AG08395 (cell line): ENCODE data around the gene MEIS1.

ENCODE experiments used
- DNase-seq: peaks from one replicate; pipeline ENCODE4 v3.0.0; 2012; ENCODE audit warnings: mixed read lengths, low spot score

Gene MEIS1

DNA sequence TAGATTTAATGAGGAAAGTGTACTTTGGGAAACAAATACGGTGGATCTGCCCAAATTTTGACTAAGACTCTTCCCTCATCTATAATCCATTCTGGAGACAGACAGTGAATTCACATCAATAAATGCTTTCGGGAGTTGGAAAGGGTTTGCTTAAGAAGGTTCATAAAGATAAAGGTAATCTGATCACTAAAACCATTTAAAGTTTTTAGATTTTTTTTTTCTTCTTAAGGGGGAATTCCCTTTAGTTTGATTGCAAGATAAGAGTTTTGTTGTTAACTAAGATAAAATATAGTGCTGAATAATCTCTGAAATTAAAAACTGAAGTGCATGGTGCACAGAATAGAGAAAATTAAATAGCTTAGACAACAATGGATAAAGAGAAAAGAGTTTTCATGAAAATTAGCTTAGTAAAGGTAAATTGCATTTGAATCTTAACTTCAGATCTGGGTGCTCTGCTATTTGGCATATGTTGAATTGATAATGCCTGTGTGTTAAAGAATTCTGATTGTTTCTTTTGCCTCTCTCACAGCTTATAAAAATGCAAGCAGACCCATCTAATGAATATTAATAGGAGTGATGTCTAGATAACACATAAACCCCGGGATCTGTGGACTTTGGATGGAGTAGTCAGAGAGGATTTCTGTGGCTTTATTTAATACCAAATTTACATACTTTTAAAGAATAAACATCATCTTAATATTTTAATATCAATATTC, 100.8 kb downstream of the MEIS1 start:
- no peak for DNase-seq

GRCh38 chr2:66536290-66536673, 101.4 kb downstream of the MEIS1 start:
- DNase-seq: no peak

GRCh38 chr2:66536997-66537396, 102.1 kb downstream of the MEIS1 start:
- DNase-seq: no peak

DNA sequence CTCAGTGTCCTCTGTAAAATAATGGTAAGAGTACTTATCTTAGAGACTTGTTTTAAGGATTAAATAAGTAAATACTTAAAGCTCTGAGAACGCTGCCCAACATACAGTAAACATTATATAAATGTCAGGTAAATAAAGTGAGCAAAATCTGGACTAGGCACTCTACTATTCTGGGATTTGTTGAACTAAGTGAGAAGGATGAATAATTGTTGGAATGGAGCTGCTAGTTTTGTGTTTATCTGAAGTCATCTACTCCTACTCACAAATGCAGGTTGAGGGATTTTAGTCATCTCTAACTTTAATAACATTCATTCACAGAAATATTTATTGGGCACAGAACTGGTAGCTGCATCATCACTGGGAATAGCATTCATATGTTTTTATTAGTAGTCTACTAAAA, 103.4 kb downstream of the MEIS1 start:
- no peak for DNase-seq

DNA sequence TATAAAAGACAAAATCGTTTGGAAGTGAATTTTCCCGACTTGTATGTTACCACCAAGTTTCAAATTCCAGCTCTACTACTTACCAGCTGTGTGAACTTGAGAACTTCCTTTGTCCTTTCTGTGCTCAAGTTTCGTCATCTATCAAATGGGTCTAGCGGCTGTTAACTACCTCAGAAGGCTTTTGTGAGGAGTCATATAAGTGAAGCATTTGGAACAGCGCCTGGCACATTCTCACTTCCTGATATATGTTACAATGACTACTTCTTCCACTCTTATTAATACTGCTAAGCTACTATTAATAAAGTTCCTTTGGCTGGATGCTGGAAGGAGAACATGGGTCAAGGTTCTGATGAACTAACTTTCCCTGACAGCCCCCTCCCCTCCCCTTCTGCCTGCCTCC, 104.5 kb downstream of the MEIS1 start:
- no peak for DNase-seq

DNA sequence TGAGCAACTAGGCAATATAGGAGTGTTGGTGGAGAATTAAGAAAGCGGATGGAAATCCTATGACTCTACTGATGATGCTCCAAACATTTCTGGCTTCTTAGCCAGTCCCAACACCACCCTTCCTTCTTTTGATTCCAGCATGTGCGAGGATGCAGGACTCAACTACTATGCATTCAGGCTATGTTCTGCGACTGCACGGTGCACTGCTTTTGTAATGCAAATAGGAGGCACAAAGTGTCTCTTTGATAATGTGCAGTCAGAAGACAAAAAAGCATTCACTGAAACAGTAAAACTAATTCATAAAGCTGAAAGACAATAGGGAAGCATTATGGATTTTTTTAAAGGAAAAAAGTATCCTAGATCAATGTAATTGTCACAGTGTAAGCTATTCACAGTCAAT, 106.7 kb downstream of the MEIS1 start:
- DNase-seq: no peak

DNA sequence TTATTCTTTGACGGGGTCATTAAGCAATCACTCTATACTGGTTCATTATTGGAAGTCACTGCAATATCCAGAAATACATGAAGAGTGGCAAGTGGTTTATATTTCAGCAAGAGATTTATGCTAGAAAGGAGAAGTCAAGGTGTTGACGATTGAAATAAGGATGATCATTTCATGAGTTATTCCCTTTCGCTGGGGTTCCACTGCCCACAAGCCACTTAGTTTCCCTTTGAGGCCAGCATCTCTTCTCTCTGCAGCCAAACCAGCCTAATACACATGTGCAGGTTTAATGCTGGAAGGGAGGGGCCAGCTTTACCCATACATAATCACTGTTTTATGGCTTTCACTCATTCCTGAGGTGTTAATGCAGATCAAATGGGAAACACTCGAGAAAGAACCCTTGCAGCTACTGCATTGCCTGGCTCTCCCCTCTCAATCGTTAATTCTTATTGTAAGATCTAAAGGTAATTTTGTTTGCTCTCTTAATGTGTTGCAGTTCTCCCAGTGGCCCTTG, 108.4 kb downstream of the MEIS1 start:
- DNase-seq: no peak

- DNase-seq: no peak
These were observed 109.3 kb downstream of the MEIS1 start for GRCh38 chr2:66544258-66544657.

DNA sequence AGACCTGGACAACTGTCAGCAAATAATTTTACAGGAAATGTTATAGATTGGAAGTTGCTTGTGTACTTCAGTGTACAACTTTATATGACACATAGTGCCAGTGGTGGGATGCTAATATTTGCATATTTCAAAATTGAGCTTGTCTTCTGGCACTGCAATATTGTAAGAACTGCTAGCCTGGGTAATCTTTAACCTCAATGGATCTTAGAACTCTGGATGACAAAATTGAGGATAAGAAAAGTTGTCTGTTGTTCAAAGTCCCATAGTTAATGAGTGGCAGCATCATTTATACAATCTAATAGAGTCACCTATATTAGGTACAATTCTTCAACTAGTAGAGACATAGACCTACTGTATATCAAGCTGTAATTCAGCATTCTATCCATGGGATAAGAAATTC, 110.3 kb downstream of the MEIS1 start:
- DNase-seq: no peak

GRCh38 chr2:66547118-66547517, 112.2 kb downstream of the MEIS1 start:
- no peak for DNase-seq

GRCh38 chr2:66547887-66548286, 113.0 kb downstream of the MEIS1 start:
- DNase-seq: no peak

DNA sequence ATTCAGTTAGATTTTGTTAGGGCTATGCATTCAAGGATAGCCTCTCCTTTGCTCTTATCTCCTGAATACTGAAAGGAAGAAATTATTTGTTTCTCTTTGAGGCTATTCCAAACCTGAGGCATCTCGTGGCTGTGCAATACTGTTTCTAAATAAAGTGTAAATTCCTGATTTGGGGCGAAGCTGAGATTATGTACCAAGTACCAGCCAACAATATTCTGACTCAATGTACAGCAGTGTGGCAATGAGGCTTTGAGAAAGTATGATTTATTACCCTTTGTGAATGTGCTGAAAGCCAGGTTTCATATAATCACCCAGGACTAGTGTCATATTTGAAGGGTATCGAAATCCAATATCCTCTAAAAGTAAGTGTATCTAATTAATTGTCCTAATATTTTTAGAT, 113.5 kb downstream of the MEIS1 start:
- no peak for DNase-seq

- no peak for DNase-seq
These were observed 115.9 kb downstream of the MEIS1 start for GRCh38 chr2:66550826-66551225.

DNA sequence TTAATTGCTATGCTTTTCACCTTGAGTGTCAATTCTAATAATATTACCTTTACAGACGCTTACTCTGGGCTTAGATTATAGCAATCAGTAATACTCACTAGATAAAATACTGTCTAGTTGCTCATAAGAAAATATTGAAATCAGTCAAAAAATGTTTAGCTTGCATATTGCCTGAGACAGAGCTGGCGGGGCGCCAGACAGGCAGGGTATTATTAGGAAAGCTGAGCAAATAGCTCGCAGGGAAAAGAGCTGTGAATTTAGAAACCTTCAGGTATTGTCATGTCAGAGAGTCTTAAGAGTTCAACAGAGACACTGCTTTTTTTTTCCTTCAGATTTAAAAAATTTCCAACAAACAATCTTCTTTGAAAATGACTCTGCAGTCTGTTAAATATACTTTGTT, 118.4 kb downstream of the MEIS1 start:
- no peak for DNase-seq

DNA sequence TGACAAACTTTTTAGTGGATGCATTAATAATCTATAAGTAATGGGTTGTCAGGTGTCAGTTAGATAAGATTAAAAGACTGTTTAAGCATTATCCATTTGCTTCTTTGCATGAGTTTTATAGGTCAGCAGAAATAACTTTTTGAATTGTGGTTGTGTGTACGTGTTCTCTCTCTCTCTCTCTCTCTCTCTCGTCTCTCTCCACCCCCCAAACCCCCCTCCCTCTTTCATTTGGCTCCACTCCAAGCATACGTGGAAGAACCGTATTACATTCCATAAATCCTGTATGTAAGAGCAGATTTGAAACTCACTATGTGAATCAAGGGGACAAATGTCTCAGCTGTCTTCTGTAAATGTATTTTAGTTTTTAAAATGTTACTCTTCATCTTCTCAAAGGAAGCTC, 120.2 kb downstream of the MEIS1 start:
- DNase-seq: no peak

GRCh38 chr2:66555501-66556324, 120.8 kb downstream of the MEIS1 start:
- peak; percentile 44 for DNase-seq

- no peak for DNase-seq
These were observed 124.7 kb downstream of the MEIS1 start for GRCh38 chr2:66559672-66560071.

GRCh38 chr2:66560683-66561082, 125.8 kb downstream of the MEIS1 start:
- DNase-seq: no peak

DNA sequence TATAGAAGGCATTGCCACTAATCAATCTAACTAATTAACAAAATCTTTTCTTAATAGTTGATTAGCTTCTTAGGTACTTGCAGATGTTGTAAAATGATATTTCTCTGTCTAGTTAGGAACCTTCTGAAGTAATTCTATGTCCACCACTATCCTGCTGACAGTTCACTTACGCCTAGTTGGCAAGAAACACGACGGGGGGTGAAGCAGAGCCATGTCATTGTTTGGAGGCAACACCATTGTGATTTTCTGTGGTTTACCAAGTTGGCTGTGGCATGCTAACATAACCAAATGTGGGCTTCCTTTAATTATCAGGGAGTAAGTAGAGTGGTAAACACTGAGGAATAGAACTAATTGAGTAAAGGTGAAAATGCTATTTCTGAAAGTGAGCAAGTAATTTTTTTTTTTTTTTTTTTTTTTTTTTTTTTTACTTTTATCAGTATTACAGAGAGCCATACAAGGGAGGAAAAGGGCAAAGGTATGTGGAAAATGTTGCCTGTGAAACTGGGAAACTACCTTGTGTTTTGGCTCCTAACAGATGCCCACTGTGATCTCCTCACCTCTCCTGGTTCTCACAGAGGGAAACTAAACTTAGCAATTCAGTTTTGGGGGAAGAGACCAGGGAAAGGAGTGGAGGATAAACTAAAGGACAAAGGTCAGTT, 126.8 kb downstream of the MEIS1 start:
- no peak for DNase-seq

GRCh38 chr2:66562304-66562685, 127.4 kb downstream of the MEIS1 start:
- DNase-seq: no peak

GRCh38 chr2:66563473-66563872, 128.5 kb downstream of the MEIS1 start:
- DNase-seq: no peak

DNA sequence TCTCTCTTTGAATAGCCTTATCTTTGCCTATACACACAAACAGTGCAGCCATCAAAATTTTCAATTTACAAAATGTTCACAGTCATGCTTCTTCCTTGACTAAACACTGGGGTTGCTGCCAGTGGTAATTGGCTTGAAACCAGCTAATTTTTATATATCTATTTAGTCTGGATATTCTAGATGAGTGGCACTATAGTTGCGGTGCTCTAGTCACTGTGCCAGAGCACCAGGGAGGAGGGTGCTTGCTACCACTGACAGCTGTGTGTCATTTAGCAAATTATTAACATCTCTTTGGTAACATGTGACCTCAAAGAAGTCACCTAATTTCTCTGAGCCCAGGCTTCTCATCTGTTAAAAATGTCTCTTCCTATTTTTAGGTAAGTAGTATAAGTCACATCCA, 130.4 kb downstream of the MEIS1 start:
- DNase-seq: no peak
